ENCODE results near the gene ABCF3. TPM values are rescaled to one million over a fixed set of nuclear protein-coding genes. Genes with fewer than 3 reads are reported as not detected.
"Not testable (repeated sequence)": the region's sequence is repeated elsewhere in the genome, so short reads cannot be mapped to it uniquely, and the experiment has no call there.

The ABCF3 gene
- total RNA-seq, 1 donor = 32.4 TPM

DNA sequence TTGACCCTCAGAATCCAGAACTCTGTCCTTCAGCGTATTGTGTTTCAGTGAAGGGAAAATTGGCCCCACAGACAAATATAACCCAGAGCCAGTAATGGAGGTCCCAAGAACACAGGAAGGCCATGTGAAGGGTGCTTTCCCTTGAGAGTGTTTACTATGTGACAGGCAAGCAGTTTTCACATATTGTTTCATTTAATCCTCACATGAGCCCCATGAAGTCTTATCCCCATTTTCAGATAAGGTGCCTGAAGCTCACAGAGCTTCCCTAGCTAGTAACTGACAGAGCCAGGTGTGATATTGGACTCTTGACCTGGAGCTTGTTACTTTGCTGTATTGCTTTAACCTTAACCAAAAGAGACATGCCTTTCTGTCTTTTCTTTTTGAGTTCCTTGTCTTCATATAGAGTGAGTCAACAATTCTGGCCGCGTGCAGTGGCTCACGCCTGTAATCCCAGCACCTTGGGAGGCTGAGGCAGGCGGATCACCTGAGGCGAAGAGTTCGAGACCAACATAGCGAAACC is 40.2 kb upstream of the ABCF3 start:
- no peak for DNase-seq (ENCODE audit: low read depth)
- TF ChIP-seq, protein P1, sequence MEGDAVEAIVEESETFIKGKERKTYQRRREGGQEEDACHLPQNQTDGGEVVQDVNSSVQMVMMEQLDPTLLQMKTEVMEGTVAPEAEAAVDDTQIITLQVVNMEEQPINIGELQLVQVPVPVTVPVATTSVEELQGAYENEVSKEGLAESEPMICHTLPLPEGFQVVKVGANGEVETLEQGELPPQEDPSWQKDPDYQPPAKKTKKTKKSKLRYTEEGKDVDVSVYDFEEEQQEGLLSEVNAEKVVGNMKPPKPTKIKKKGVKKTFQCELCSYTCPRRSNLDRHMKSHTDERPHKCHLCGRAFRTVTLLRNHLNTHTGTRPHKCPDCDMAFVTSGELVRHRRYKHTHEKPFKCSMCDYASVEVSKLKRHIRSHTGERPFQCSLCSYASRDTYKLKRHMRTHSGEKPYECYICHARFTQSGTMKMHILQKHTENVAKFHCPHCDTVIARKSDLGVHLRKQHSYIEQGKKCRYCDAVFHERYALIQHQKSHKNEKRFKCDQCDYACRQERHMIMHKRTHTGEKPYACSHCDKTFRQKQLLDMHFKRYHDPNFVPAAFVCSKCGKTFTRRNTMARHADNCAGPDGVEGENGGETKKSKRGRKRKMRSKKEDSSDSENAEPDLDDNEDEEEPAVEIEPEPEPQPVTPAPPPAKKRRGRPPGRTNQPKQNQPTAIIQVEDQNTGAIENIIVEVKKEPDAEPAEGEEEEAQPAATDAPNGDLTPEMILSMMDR (IDR thresholded peaks at IDR 0.05; ENCODE audit: insufficient read depth, low read length) = no peak
- no peak overlapping the region for H3K4me3 ChIP-seq (ENCODE audit: low read depth, low read length)

DNA sequence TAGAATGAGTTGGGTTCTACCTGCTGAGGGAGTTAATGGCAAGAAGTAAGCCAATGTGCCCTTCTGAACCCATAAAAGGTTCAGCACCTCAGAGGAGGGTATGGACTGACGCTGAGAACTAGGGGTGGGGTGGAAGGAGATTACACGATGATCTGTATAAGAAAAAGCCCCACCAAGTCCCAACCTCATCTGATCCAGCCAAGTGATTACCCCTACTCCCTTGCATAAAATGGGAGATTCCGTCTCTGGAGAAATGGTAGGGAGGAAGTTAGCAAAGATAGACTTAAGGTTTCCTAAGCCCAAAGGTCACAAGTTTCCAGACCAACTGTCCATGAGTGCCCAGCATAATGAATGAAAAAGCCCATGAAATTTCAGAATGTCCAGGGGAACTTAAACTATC is 37.9 kb upstream of the ABCF3 start:
- no peak for DNase-seq (ENCODE audit: low read depth)
- no peak overlapping the region for H3K4me3 ChIP-seq (ENCODE audit: low read depth, low read length)
- TF ChIP-seq, protein P1 (IDR thresholded peaks at IDR 0.05; ENCODE audit: insufficient read depth, low read length) = no peak

DNA sequence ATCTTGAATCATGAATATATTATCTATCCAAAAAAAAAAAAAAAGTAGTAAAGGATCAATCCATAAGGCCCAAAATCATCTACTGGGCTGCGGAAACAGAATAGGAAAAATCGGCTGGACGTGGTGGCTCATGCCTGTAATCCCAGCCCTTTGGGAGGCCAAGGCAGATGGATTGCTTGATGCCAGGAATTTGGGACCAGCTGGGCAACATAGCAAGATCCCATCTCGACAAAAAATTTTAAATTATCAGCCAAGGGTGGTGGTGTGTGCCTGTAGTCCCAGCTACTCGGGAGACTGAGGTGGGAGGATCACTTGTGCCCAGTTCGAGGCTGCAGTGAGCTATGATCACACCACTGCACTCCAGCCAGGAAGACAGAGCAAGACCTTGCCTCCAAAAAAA is 36.9 kb upstream of the ABCF3 start:
- TF ChIP-seq, protein P1 (IDR thresholded peaks at IDR 0.05; ENCODE audit: insufficient read depth, low read length) = no peak
- no peak overlapping the region for H3K4me3 ChIP-seq (ENCODE audit: low read depth, low read length)
- no peak for DNase-seq (ENCODE audit: low read depth)

DNA sequence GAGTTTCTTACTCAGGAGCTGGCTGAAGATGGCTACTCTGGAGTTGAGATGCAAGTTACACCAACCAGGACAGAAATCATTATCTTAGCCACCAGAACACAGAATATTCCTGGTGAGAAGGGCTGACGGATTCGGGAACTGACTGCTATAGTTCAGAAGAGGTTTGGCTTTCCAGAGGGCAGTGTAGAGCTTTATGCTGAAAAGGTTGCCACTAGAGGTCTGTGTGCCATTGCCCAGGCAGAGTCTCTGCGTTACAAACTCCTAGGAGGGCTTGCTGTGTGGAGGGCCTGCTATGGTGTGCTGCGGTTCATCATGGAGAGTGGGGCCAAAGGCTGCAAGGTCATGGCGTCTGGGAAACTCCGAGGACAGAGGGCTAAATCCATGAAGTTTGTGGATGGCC is 36.2 kb upstream of the ABCF3 start:
- TF ChIP-seq, protein P1 (IDR thresholded peaks at IDR 0.05; ENCODE audit: insufficient read depth, low read length) = peak; percentile 48
- peak; percentile 55 for DNase-seq (ENCODE audit: low read depth)

DNA sequence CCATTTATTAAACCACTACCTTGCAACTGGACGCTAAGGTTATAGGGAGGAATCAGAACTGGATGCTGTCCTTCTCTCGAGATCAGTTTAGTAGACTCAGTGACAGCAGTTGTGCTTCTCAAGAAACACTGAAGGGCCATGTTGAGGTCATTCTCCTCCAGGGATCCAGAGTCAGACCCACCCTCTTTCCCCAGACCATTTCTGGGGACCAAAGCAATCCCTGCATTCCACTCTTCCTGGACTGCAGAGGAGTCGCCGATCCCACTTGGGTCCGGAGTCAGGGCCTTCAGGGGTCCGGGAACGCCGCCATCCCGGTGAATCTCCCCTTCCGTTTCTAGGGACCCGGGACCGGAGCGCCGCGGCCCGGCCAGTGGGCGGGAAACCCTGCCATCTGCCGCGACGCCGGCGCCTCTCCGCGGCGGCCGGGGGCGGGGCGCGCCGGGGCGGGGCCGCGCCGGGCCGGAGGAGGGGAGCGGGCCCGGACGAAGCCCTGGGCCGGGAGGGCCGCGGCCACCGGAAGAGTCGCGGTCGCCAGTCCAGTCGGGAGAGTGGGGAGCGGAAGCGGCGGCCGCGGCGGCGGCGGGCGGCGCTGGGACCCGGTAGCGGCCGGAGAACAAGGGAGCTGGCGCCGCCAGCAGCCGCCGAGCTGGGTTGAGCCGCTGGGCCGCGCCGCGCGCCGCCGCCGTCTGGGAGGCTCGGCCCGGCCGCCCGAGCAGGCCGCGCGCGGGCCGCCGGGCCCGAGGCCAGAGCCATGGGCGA is 30.9 kb upstream of the ABCF3 start, which contains the start of gene DVL3:
Gene DVL3, plus strand, starts transcription at position 493 of the 759 bp plus-strand sequence. Its CDS starts 259 bp downstream, at position 752.
- TF ChIP-seq, protein P1 (IDR thresholded peaks at IDR 0.05; ENCODE audit: insufficient read depth, low read length) = no peak
- H3K4me3 ChIP-seq (ENCODE audit: low read depth, low read length) = peak within 1 kb of the TSS; percentile 97
- peak; percentile 56 for DNase-seq (ENCODE audit: low read depth)

More for the DNA sequence above, 36.2 kb upstream of the ABCF3 start:
- not testable (repeated sequence) for H3K4me3 ChIP-seq (ENCODE audit: low read depth, low read length)

DNA sequence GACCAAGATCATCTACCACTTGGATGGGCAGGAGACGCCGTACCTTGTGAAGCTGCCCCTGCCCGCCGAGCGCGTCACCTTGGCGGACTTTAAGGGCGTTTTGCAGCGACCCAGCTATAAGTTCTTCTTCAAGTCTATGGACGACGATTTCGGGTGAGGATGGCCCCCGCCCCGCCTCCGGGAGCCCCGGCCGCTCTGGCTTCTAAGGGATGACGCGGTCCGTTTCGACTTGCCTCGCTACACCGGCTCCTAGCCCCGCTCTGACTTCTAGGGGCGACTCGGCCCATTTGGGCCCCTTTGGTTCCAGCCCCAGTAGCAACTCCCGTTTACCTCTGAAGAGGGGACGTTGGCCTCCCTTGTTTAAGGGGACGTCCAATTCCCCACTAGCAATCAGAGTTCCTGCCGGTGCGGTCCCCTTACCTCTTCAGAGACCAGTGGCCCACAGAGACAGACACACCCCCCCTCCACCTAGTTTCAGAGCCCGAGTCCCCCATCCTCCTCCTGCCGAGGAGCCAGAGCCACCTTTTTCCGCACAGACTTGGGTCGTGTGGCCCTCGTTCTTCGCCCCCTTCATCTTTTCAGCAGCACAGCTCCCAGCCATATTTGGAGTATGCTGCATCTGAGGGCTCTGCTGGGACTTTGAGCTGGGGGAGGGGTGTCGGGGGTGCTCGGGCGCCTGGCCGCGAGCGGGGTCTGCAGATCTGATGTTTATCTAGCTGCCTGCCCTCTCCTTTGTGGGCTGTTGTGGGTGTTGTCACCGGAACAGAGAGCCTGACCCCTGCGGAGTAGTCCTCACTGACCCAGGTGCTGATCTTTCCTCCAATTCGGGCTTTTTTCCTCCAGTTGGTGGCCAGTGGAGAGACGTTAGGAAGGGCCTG is 30.1 kb upstream of the ABCF3 start:
- TF ChIP-seq, protein P1 (IDR thresholded peaks at IDR 0.05; ENCODE audit: insufficient read depth, low read length) = no peak
- DNase-seq (ENCODE audit: low read depth) = no peak
- peak overlapping the region; percentile 97 for H3K4me3 ChIP-seq (ENCODE audit: low read depth, low read length)
